Measurements from ENCODE around the gene ANO4.

The ANO4 gene

GRCh38 chr12:101076921-101077320 lies 282.3 kb downstream of the ANO4 start:
- Histone ChIP-seq H3K9me3 (ENCODE audit: insufficient read depth, low read length) (no peaks in the 10 kb centered on the region), H3K79me2 (ENCODE audit: insufficient read depth, low read length) (no peaks in the 10 kb centered on the region), H3F3A (ENCODE audit: insufficient read depth) (no peaks in the 10 kb centered on the region), H3K9me2 (replicated peaks; ENCODE audit: insufficient read depth, low read length) (no peaks in the 10 kb centered on the region), H3K9ac (ENCODE audit: low read length) (no peak overlapping the region), H3K4me3 (ENCODE audit: insufficient read depth, low read length, poor library complexity, severe bottlenecking) (no peak overlapping the region), H3K36me3 (ENCODE audit: low read length) (no peaks in the 10 kb centered on the region), H3K27me3 (ENCODE audit: low read length) (no peaks in the 10 kb centered on the region), H3K27ac (ENCODE audit: low read depth, low read length) (no peak overlapping the region), H2AFZ (ENCODE audit: low read depth, low read length, severe bottlenecking) (no peak overlapping the region), H4K20me1 (ENCODE audit: low read depth, low read length) (no peaks in the 10 kb centered on the region), H3K4me2 (ENCODE audit: low read depth, low read length, poor library complexity, severe bottlenecking) (no peak overlapping the region)
- TF ChIP-seq EZH2phosphoT487 (conservative IDR thresholded peaks at IDR 0.05; ENCODE audit: low read length) (no peak), CTCF (IDR thresholded peaks at IDR 0.05; ENCODE audit: insufficient read depth, low read length, poor library complexity, severe bottlenecking) (no peak)

DNA sequence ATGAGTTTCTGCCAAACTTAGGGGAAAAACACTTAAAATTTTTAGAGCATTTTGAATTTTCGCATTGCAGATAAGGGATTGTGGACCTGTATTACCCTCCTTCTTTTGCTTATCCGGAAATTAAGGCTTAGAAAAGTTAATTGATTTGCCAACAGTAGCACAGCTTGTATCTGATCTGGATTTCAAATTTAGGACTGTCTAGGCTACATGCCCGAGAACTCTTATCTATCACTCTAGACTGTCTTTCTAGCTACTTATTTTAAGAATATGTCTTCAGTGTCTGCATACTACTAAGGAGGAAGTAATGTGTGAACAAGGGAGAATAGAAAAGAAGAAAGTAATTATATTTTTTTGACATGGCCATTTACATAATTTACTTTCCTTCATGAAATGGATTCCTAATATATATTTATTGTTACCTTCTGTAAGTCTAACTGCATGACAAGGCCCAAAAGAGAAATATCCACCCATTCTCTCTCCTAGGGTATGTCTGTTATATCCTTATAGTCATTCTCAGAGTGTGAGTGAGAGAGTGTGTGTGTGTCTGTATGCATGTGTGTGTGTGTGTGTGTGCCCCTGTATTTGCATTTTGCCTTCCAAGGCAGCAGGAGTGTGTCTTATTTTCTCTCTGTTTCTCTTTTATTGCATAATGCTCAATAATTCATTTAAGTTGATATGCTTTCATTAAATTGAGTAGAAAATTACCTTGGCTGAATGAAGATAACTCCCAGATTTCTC lies 283.4 kb downstream of the ANO4 start:
- H3K79me2 ChIP-seq (ENCODE audit: insufficient read depth, low read length): no peaks in the 10 kb centered on the region

DNA sequence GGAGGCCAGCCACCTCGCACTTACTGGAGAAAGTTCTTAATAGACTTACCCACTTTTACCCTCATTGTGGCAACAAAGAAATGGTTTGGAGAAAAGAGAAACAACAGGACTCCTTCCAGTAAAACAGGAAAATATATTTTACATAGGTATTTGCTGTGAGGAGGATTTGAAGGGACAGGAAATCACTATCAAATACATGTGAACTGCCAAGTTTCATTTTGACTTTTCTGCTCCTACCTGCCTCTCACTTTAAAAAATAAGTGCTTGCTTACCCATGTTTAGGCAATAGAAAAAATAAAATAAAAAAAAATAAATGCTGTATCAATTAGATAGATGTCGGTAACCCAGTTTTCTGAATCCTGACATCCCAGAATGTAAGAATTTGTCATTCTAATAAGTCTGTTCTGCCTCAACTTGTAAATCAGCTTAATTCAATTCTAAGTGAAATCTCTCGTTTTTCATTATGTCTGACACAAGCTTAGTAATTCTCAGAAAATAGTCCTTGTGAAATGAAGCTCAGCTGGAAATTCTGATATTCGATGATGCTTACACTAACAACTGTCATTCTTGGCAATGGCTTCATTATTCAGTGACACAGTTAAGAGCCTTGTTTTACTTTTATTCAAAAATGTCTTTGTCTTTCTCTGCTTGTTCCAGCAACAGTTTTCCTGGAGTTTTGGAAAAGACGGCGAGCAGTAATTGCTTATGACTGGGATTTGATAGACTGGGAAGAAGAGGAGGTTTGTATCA lies 284.1 kb downstream of the ANO4 start:
- Histone ChIP-seq H3K27me3 (ENCODE audit: low read length) (no peaks in the 10 kb centered on the region), H3K79me2 (ENCODE audit: insufficient read depth, low read length) (no peaks in the 10 kb centered on the region), H2AFZ (ENCODE audit: low read depth, low read length, severe bottlenecking) (no peak overlapping the region), H3K4me2 (ENCODE audit: low read depth, low read length, poor library complexity, severe bottlenecking) (no peak overlapping the region), H3K9ac (ENCODE audit: low read length) (no peak overlapping the region), H3K9me3 (ENCODE audit: insufficient read depth, low read length) (no peaks in the 10 kb centered on the region), H3K36me3 (ENCODE audit: low read length) (no peaks in the 10 kb centered on the region), H3K4me3 (ENCODE audit: insufficient read depth, low read length, poor library complexity, severe bottlenecking) (no peak overlapping the region), H3K9me2 (replicated peaks; ENCODE audit: insufficient read depth, low read length) (no peaks in the 10 kb centered on the region), H3F3A (ENCODE audit: insufficient read depth) (no peaks in the 10 kb centered on the region), H4K20me1 (ENCODE audit: low read depth, low read length) (no peaks in the 10 kb centered on the region), H3K27ac (ENCODE audit: low read depth, low read length) (no peak overlapping the region)
- TF ChIP-seq CTCF (IDR thresholded peaks at IDR 0.05; ENCODE audit: insufficient read depth, low read length, poor library complexity, severe bottlenecking): no peak
- TF ChIP-seq EZH2phosphoT487 (conservative IDR thresholded peaks at IDR 0.05; ENCODE audit: low read length): no peak

More for the DNA sequence above, 283.4 kb downstream of the ANO4 start:
- Histone ChIP-seq H4K20me1 (ENCODE audit: low read depth, low read length) (no peaks in the 10 kb centered on the region), H3K4me2 (ENCODE audit: low read depth, low read length, poor library complexity, severe bottlenecking) (no peak overlapping the region), H3K36me3 (ENCODE audit: low read length) (no peaks in the 10 kb centered on the region), H3K27ac (ENCODE audit: low read depth, low read length) (no peak overlapping the region), H3K4me3 (ENCODE audit: insufficient read depth, low read length, poor library complexity, severe bottlenecking) (no peak overlapping the region), H3K9ac (ENCODE audit: low read length) (no peak overlapping the region), H3K9me3 (ENCODE audit: insufficient read depth, low read length) (no peaks in the 10 kb centered on the region), H2AFZ (ENCODE audit: low read depth, low read length, severe bottlenecking) (no peak overlapping the region), H3K27me3 (ENCODE audit: low read length) (no peaks in the 10 kb centered on the region), H3F3A (ENCODE audit: insufficient read depth) (no peaks in the 10 kb centered on the region), H3K9me2 (replicated peaks; ENCODE audit: insufficient read depth, low read length) (no peaks in the 10 kb centered on the region)
- TF ChIP-seq CTCF (IDR thresholded peaks at IDR 0.05; ENCODE audit: insufficient read depth, low read length, poor library complexity, severe bottlenecking) (no peak), EZH2phosphoT487 (conservative IDR thresholded peaks at IDR 0.05; ENCODE audit: low read length) (no peak)

All from SU-DHL-6 (cell line).